Measurements from ENCODE around the gene SNAI3. TPM values are rescaled to one million over a fixed set of nuclear protein-coding genes. Genes with fewer than 3 reads are reported as not detected.

Gene SNAI3
- total and polyA plus RNA-seq, 9 of the 15 experiments (the other 6 are each of a cell fraction or from before 2014, with no cell fraction given): 0.04 to 4.1 (median 0.80) TPM; not detected in 1

- CTCF ChIA-PET (ENCODE audit: low intra/inter-chr PET ratio): no interaction called here
Observed at GRCh38 chr16:88711750-88712340, 25.5 kb upstream of the SNAI3 start.

More at GRCh38 chr16:88711750-88712340, 25.5 kb upstream of the SNAI3 start:
- Histone ChIP-seq H3K27me3 (ENCODE audit: control insufficient read depth in 2 of 2, insufficient read depth in 2 of 2, low read length in 2 of 2) (no peaks in the 10 kb centered on the region; a peak in 1 of 5 replicates), H3K4me3 (no peak overlapping the region), H3K4me2 (ENCODE audit: insufficient read depth, low read length) (no peak overlapping the region), H3K9me3 (replicated peaks; ENCODE audit: control insufficient read depth, insufficient read depth, low read depth, low read length) (0 out of 2 replicates have a peak, but pooled peaks cover 2% of the 10 kb centered on the region), H3K27ac (ENCODE audit: extremely low read depth, low read depth, low read length) (no peak overlapping the region), H4K20me1 (replicated peaks; ENCODE audit: control insufficient read depth, insufficient read depth, low read length) (peaks cover 17% of the 10 kb centered on the region; the same call in 1 of the 2 replicates), H3K36me3 (ENCODE audit: control insufficient read depth, insufficient read depth, low read length) (peaks cover 87% of the 10 kb centered on the region), H3K79me2 (ENCODE audit: control insufficient read depth, insufficient read depth, low read length) (peaks cover 40% of the 10 kb centered on the region), H3K9ac (ENCODE audit: insufficient read depth in 1 of 2, low read depth in 2 of 2, low read length in 2 of 2) (0 out of 4 replicates have a peak overlapping the region, but pooled peaks of 1 of the 2 experiments have one; percentile 23), H3K4me1 (replicated peaks in 1 of 2; ENCODE audit: control insufficient read depth in 2 of 2, insufficient read depth in 2 of 2, low read length in 2 of 2) (peaks cover 0 to 76% of the 10 kb centered on the region in 2 experiments; a peak in 3 of 5 replicates), H2AFZ (ENCODE audit: low read depth, low read length) (no peak overlapping the region), H3K9me1 (ENCODE audit: control insufficient read depth, insufficient read depth, low read length) (peaks cover 2% of the 10 kb centered on the region)
- peak; percentile 58; the same call in 1 of the 2 replicates for TF ChIP-seq ZBTB33 (CRISPR knock-in tag; IDR thresholded peaks at IDR 0.05)
- TF ChIP-seq MBD2 (IDR thresholded peaks at IDR 0.05; ENCODE audit: borderline replicate concordance, low read depth): 0 out of 2 replicates have a peak, but pooled peaks have one; percentile 23
- TF ChIP-seq YY1 (IDR thresholded peaks at IDR 0.05; ENCODE audit: borderline replicate concordance in 1 of 3, control insufficient read depth in 1 of 3, extremely low read depth in 1 of 3, insufficient read depth in 3 of 3, insufficient read length in 1 of 3, insufficient replicate concordance in 2 of 3, low read depth in 1 of 3, low read length in 2 of 3): peak in 1 of 3 experiments; percentile 59
- no peak for TF ChIP-seq RERE (CRISPR knock-in tag; IDR thresholded peaks at IDR 0.05; ENCODE audit: borderline replicate concordance)
- FAIRE-seq: no peak
- POLR2A ChIA-PET: interaction anchor here (0.6 to 1.3 kb wide), 4 partner anchors 9 to 79 kb away, joined by 4 to 6 read pairs (median 4); no protein-coding TSS in a partner anchor
- no TSS peak for BruUV-seq (replicated peaks)
- in situ Hi-C loops (cut with MboI): no loop called here
- intact Hi-C loops (cut with micrococcal nuclease): no loop called here
- no peak for ATAC-seq
- no peak for DNase-seq (ENCODE audit: extremely low read depth in 1 of 4, low spot score in 3 of 4)
- 61% methylated on average over 17 of the region's 18 CpGs for WGBS (ENCODE audit: insufficient coverage, low coverage, missing lambda C conversion rate)

Measured in K562 (cell line).